ENCODE data around the gene VCPKMT.

DNA sequence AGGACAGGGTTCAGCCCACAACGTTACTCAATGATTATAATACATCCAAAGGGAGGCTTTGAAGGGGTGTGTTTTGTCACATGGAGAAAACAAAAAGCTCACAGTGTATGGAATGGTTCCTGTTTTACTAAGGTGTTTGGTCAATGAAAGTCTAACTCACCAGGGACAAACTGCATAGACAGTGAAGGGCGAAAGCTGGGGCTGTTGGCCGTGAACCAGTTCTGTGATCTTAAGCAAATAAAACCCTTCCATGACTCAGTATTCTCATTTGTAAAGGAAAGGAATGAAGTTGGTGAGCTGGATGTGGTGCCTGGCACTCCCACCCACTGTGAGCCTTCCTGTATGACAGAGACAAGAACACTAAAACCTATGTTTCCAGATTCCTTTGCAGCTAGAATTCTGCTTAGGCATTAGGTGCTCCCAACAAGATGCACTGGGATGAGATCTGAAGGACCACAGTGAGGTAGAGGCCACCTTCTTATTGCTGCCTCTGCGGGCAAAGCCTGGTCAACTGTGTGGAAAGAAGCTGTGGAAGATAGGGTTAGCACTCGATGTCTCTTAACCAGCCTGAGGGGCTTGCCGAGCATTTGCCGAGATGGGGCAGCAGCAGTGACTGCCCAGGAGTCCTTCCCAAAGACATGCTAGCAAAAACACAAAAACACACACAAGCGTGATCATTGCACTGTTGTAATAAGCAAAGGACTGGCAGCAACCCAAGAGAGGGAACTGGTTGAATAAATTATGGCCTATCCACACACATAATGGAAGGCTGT is 48.5 kb downstream of the VCPKMT start:
- no peak for TF ChIP-seq POLR2AphosphoS5 (IDR thresholded peaks at IDR 0.05)
- TF ChIP-seq, protein P1, sequence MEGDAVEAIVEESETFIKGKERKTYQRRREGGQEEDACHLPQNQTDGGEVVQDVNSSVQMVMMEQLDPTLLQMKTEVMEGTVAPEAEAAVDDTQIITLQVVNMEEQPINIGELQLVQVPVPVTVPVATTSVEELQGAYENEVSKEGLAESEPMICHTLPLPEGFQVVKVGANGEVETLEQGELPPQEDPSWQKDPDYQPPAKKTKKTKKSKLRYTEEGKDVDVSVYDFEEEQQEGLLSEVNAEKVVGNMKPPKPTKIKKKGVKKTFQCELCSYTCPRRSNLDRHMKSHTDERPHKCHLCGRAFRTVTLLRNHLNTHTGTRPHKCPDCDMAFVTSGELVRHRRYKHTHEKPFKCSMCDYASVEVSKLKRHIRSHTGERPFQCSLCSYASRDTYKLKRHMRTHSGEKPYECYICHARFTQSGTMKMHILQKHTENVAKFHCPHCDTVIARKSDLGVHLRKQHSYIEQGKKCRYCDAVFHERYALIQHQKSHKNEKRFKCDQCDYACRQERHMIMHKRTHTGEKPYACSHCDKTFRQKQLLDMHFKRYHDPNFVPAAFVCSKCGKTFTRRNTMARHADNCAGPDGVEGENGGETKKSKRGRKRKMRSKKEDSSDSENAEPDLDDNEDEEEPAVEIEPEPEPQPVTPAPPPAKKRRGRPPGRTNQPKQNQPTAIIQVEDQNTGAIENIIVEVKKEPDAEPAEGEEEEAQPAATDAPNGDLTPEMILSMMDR (IDR thresholded peaks at IDR 0.05), result no peak

All from suprapubic skin (tissue), 3 donors.